ENCODE results near the gene FAM13B. TPM values are rescaled to one million over a fixed set of nuclear protein-coding genes. Genes with fewer than 3 reads are reported as not detected.

FAM13B gene
- total RNA-seq, 1 donor from 2014 or later = 31.4 TPM

- no peak for DNase-seq
- Mint-ChIP-seq H3K9me3 (ENCODE audit: unreplicated experiment) (no peaks in the 10 kb centered on the region), H3K4me1 (ENCODE audit: low read depth, unreplicated experiment) (no peaks in the 10 kb centered on the region), H3K4me3 (ENCODE audit: unreplicated experiment) (no peak overlapping the region), H3K36me3 (ENCODE audit: unreplicated experiment) (no peaks in the 10 kb centered on the region), H3K27ac (ENCODE audit: unreplicated experiment) (no peak overlapping the region), H3K27me3 (ENCODE audit: unreplicated experiment) (no peaks in the 10 kb centered on the region)
- TF ChIP-seq, protein P1, sequence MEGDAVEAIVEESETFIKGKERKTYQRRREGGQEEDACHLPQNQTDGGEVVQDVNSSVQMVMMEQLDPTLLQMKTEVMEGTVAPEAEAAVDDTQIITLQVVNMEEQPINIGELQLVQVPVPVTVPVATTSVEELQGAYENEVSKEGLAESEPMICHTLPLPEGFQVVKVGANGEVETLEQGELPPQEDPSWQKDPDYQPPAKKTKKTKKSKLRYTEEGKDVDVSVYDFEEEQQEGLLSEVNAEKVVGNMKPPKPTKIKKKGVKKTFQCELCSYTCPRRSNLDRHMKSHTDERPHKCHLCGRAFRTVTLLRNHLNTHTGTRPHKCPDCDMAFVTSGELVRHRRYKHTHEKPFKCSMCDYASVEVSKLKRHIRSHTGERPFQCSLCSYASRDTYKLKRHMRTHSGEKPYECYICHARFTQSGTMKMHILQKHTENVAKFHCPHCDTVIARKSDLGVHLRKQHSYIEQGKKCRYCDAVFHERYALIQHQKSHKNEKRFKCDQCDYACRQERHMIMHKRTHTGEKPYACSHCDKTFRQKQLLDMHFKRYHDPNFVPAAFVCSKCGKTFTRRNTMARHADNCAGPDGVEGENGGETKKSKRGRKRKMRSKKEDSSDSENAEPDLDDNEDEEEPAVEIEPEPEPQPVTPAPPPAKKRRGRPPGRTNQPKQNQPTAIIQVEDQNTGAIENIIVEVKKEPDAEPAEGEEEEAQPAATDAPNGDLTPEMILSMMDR (IDR thresholded peaks at IDR 0.05; ENCODE audit: partially characterized antibody, unreplicated experiment) = no peak
These were observed 17.0 kb downstream of the FAM13B start for GRCh38 chr5:138015916-138016315.

DNA sequence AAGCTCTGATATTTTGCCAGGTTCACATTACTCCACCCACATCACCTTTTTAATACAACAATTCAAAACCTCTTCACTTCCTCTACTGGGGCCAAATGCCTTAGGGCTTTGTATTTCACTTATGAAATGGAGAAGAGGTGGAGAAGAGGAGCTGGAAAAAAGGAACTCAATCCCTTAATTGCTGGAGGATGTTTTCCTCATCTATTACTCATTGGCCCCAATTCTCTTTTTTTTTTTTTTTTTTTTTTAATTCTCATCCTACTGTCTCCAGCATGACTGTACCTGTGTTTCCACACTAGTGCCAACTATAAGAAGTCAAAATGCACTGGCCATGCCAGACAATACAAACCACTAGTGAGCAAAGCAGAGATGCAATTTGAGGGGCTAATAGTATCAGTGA is 20.9 kb downstream of the FAM13B start:
- no peak for DNase-seq
- TF ChIP-seq, protein P1 (IDR thresholded peaks at IDR 0.05; ENCODE audit: partially characterized antibody, unreplicated experiment) = no peak
- Mint-ChIP-seq H3K36me3 (ENCODE audit: unreplicated experiment) (no peaks in the 10 kb centered on the region), H3K27ac (ENCODE audit: unreplicated experiment) (no peak overlapping the region), H3K27me3 (ENCODE audit: unreplicated experiment) (no peaks in the 10 kb centered on the region), H3K9me3 (ENCODE audit: unreplicated experiment) (no peaks in the 10 kb centered on the region), H3K4me3 (ENCODE audit: unreplicated experiment) (no peak overlapping the region), H3K4me1 (ENCODE audit: low read depth, unreplicated experiment) (no peaks in the 10 kb centered on the region)

DNA sequence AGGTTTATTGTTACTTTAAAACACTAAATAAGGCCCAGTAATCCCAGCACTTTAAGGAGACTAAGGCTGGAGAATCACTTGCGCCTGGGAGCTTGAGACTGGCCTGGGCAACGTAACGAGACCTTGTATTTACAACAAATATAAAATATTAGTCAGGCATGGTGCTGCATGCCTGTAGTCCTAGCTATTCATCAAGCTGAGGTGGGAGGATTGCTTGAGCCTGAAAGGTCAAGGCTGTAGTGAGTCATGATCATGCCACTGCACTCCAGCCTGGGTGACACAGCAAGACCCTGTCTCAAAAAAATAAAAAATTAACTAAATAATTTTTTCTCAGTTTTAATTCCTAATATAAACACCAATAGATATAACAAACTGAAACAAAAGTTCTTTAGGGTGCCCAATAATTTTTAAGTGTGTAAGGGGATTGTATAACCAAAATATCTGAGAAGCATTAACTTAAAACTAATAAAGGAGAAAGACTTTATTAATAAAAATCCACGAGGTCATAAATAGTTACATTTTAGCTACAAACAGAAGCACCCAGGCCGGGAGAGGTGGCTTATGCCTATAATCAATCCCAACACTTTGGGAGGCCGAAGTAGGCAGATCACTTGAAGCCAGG is 32.7 kb downstream of the FAM13B start:
- no peak for DNase-seq
- Mint-ChIP-seq H3K36me3 (ENCODE audit: unreplicated experiment) (no peaks in the 10 kb centered on the region), H3K4me3 (ENCODE audit: unreplicated experiment) (no peak overlapping the region), H3K9me3 (ENCODE audit: unreplicated experiment) (peaks cover 1% of the 10 kb centered on the region), H3K4me1 (ENCODE audit: low read depth, unreplicated experiment) (peaks cover 3% of the 10 kb centered on the region), H3K27ac (ENCODE audit: unreplicated experiment) (no peak overlapping the region), H3K27me3 (ENCODE audit: unreplicated experiment) (peaks cover 1% of the 10 kb centered on the region)
- TF ChIP-seq, protein P1 (IDR thresholded peaks at IDR 0.05; ENCODE audit: partially characterized antibody, unreplicated experiment) = no peak

GRCh38 chr5:137997726-137998213 is 35.1 kb downstream of the FAM13B start:
- Mint-ChIP-seq H3K9me3 (ENCODE audit: unreplicated experiment) (peaks cover 1% of the 10 kb centered on the region), H3K4me1 (ENCODE audit: low read depth, unreplicated experiment) (no peaks in the 10 kb centered on the region)

DNA sequence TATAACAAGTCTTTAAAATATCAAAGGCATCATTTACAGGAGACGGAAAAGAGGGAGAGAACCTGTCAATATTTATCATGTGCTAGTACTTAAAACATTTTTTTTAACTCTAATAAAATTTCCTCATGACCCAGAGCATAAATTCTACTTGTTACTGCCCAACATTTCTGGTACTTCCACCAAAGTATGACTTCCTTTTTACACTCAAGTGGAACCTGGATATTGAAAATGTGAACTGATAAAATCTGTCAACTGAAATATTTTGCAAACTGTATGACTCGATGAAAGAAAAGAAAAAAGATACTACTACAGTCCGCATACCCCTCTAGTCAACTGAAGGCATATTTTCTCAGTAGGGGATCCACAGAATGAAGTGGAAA is 37.1 kb downstream of the FAM13B start:
- TF ChIP-seq, protein P1 (IDR thresholded peaks at IDR 0.05; ENCODE audit: partially characterized antibody, unreplicated experiment) = no peak
- Mint-ChIP-seq H3K27me3 (ENCODE audit: unreplicated experiment) (peaks cover 1% of the 10 kb centered on the region), H3K36me3 (ENCODE audit: unreplicated experiment) (no peaks in the 10 kb centered on the region), H3K9me3 (ENCODE audit: unreplicated experiment) (peaks cover 1% of the 10 kb centered on the region), H3K4me1 (ENCODE audit: low read depth, unreplicated experiment) (no peaks in the 10 kb centered on the region), H3K27ac (ENCODE audit: unreplicated experiment) (no peak overlapping the region), H3K4me3 (ENCODE audit: unreplicated experiment) (no peak overlapping the region)
- DNase-seq = no peak

More at GRCh38 chr5:137997726-137998213, 35.1 kb downstream of the FAM13B start:
- TF ChIP-seq, protein P1 (IDR thresholded peaks at IDR 0.05; ENCODE audit: partially characterized antibody, unreplicated experiment) = no peak
- no peak for DNase-seq
- no peak overlapping the region for H3K4me3 Mint-ChIP-seq (ENCODE audit: unreplicated experiment)
- H3K36me3 Mint-ChIP-seq (ENCODE audit: unreplicated experiment) = no peaks in the 10 kb centered on the region
- no peak overlapping the region for H3K27ac Mint-ChIP-seq (ENCODE audit: unreplicated experiment)
- H3K27me3 Mint-ChIP-seq (ENCODE audit: unreplicated experiment) = peaks cover 1% of the 10 kb centered on the region
